Epithelial cell of proximal tubule (primary cell): ENCODE data around the gene PLOD3. TPM values are rescaled to one million over a fixed set of nuclear protein-coding genes. Genes with fewer than 3 reads are reported as not detected.

Experiments used
- DNase-seq: peaks from one replicate; pipeline ENCODE4 v3.0.0-alpha.2; 2011; ENCODE audit warnings: low read depth
- H3K4me3 ChIP-seq: 2 replicates; pipeline ENCODE4 v1.5.1; 2011; ENCODE audit warnings: low read depth, mild to moderate bottlenecking, low read length
- CTCF ChIP-seq: conservative IDR thresholded peaks from 2 replicates; pipeline ENCODE4 v1.5.1; 2012; ENCODE audit warnings: low read depth, mild to moderate bottlenecking, low read length
- total RNA-seq: library from RNA; depleted of rRNA; stranded (reverse); fragments of >200 nt; gene quantifications from 2 replicates; pipeline ENCODE4 v1.2.3, GENCODE V29; 2015

Gene PLOD3
- total RNA-seq, 1 donor from 2014 or later = 75.0 TPM

GRCh38 chr7:101237206-101238067 lies 20.1 kb upstream of the PLOD3 start, which contains the start of gene CLDN15:
CLDN15 (minus strand) TSS chr7:101237802; CDS start chr7:101237581, 221 bp downstream.
- no peak for TF ChIP-seq CTCF
- H3K4me3 ChIP-seq = no peak within 1 kb of the TSS
- DNase-seq = no peak

- no peak for DNase-seq
- TF ChIP-seq CTCF = no peak
- H3K4me3 ChIP-seq = no peak overlapping the region
Observed at GRCh38 chr7:101236292-101236835, 19.0 kb upstream of the PLOD3 start.

GRCh38 chr7:101235522-101235921 lies 18.1 kb upstream of the PLOD3 start:
- DNase-seq = no peak
- no peak for TF ChIP-seq CTCF
- H3K4me3 ChIP-seq = no peak overlapping the region

- no peak overlapping the region for H3K4me3 ChIP-seq
- no peak for DNase-seq
- TF ChIP-seq CTCF = peak; percentile 55
Observed at GRCh38 chr7:101235050-101235449, 17.7 kb upstream of the PLOD3 start.

GRCh38 chr7:101234636-101235035 lies 17.3 kb upstream of the PLOD3 start:
- no peak overlapping the region for H3K4me3 ChIP-seq
- DNase-seq = no peak
- no peak for TF ChIP-seq CTCF

- no peak for DNase-seq
- TF ChIP-seq CTCF = no peak
- no peak overlapping the region for H3K4me3 ChIP-seq
Observed at GRCh38 chr7:101233907-101234547, 16.6 kb upstream of the PLOD3 start.
